Cardiac muscle cell (in vitro differentiated cells and primary cell): ENCODE data around the gene GLB1L2. TPM values are rescaled to one million over a fixed set of nuclear protein-coding genes. Genes with fewer than 3 reads are reported as not detected.

ENCODE experiments used
- DNase-seq, 2 donors: peaks; one replicate each; pipeline versions ENCODE4 v3.0.0 to v3.0.0-alpha.2; 2010 to 2017; ENCODE audit warnings: low read depth in 1 of 2, low spot score in 1 of 2
- H3K27ac ChIP-seq: fragments of 200-600 bp; sonication (generic); 2 replicates; pipeline ENCODE4 v1.5.1; 2016
- H3K27me3 ChIP-seq: fragments of 200-600 bp; sonication (generic); 2 replicates; pipeline ENCODE4 v1.6.0; 2016; ENCODE audit warnings: control low read depth
- H3K36me3 ChIP-seq: fragments of 200-600 bp; sonication (generic); 2 replicates; pipeline ENCODE4 v1.5.1; 2016; ENCODE audit warnings: control low read depth
- H3K4me1 ChIP-seq: fragments of 200-600 bp; sonication (generic); 2 replicates; pipeline ENCODE4 v1.8.1; 2017; ENCODE audit warnings: low read depth, mild to moderate bottlenecking, mixed run types
- H3K4me3 ChIP-seq: fragments of 200-600 bp; sonication (generic); 2 replicates; pipeline ENCODE4 v1.5.1; 2016; ENCODE audit warnings: mild to moderate bottlenecking
- H3K9me3 ChIP-seq: fragments of 200-600 bp; sonication (generic); 2 replicates; pipeline ENCODE4 v1.5.1; 2017; ENCODE audit warnings: low read depth, mild to moderate bottlenecking, control low read depth
- polyA plus RNA-seq: library from polyadenylated mRNA; unstranded; fragments of >200 nt; fragmentation: Nextera tagmentation; extraction: Ambion mirVana; gene quantifications from 2 replicates; pipeline ENCODE4 v1.2.1, GENCODE V29; 2016
- total RNA-seq: library from RNA; depleted of rRNA; stranded (reverse); fragments of >200 nt; gene quantifications from 2 replicates; pipeline ENCODE4 v1.2.3, GENCODE V29; 2016
- TF ChIP-seq, protein P1 (sequence below): IDR thresholded peaks from 2 replicates; pipeline ENCODE4 v1.5.1; 2012; ENCODE audit warnings: low read depth, mild to moderate bottlenecking, low read length

Gene GLB1L2
- total and polyA plus RNA-seq, 2 experiments from 2014 or later: 2.6 to 3.8 TPM

DNA sequence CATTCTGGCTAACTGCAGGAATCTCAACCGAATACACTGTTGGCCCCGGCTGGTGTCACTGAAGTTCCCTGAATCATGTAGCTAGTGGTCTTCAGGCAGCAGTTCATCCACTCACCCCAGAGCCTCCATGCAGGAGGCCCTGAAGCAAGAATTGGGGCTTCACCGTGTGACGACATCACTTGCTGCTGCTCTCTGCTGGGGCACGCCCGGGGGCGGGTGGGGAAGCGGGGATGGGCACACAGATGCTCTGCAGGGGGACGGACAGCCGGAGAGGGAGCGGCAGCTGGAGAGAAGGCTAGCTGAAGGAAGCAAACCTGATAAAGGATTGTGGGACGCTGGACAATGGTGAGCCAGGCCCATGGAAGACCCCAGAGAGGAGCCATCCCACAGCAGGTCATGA, 63.2 kb downstream of the GLB1L2 start:
- no peaks in the 10 kb centered on the region for H3K4me1 ChIP-seq
- H3K9me3 ChIP-seq: no peaks in the 10 kb centered on the region
- TF ChIP-seq, protein P1, sequence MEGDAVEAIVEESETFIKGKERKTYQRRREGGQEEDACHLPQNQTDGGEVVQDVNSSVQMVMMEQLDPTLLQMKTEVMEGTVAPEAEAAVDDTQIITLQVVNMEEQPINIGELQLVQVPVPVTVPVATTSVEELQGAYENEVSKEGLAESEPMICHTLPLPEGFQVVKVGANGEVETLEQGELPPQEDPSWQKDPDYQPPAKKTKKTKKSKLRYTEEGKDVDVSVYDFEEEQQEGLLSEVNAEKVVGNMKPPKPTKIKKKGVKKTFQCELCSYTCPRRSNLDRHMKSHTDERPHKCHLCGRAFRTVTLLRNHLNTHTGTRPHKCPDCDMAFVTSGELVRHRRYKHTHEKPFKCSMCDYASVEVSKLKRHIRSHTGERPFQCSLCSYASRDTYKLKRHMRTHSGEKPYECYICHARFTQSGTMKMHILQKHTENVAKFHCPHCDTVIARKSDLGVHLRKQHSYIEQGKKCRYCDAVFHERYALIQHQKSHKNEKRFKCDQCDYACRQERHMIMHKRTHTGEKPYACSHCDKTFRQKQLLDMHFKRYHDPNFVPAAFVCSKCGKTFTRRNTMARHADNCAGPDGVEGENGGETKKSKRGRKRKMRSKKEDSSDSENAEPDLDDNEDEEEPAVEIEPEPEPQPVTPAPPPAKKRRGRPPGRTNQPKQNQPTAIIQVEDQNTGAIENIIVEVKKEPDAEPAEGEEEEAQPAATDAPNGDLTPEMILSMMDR: no peak
- no peaks in the 10 kb centered on the region for H3K27me3 ChIP-seq
- H3K36me3 ChIP-seq: no peaks in the 10 kb centered on the region
- no peak overlapping the region for H3K27ac ChIP-seq
- no peak for DNase-seq
- no peak overlapping the region for H3K4me3 ChIP-seq

DNA sequence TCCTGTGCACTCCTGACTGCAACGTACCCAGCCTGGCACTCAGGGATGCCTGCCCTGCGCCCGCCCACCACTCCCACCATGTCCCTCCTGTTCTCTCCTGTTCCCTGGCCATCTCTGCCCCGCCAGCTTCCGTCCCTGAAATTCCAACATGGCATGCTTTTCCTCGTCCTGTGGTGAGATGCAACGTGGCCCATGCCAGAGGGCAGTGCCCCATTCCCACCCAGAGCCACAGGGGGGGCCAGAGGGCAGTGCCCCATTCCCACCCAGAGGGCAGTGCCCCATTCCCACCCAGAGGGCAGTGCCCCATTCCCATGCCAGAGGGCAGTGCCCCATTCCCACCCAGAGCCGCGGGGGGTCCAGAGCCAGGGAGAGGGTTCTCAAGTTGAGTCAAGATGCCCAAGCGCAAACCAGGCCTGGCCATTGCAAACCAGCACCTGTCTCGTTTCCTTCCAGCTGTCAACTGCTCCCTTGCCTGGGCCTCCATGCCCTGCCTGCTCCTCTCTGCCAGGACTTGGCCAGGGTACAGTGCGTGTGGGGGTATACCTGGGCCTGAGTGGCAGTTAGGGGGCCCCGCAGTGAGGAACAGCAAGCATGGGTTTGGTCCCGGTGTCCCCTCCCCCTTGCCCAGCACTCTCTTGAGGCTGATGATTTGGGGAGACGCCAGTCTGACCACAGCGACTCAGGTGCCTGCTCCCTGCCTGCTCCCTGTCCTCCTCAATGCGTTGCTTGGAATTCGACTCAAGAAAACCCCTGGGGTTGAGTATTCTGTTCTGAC, 65.7 kb downstream of the GLB1L2 start:
- no peak overlapping the region for H3K4me3 ChIP-seq
- no peaks in the 10 kb centered on the region for H3K4me1 ChIP-seq
- no peak for DNase-seq
- H3K9me3 ChIP-seq: no peaks in the 10 kb centered on the region
- no peaks in the 10 kb centered on the region for H3K36me3 ChIP-seq
- H3K27me3 ChIP-seq: no peaks in the 10 kb centered on the region
- no peak overlapping the region for H3K27ac ChIP-seq
- TF ChIP-seq, protein P1: no peak

DNA sequence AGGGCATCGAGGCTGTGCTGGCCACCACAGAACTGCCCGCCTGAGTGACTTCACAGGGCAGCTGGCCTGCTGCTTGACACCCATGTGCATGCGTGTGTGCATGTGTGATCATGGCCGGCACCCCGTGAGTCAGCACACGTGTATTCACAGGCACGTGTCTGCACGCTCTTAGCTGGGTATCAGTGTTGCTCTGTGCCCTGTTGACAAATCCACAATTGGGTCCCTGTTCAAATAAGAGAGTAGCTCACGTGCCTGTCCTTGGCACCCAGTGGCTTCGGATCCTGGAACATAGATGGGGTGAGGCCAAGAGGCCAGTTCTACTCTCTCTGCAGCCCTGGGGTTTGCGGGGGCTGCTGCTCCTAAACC, 66.3 kb downstream of the GLB1L2 start:
- TF ChIP-seq, protein P1: no peak
- no peak overlapping the region for H3K4me3 ChIP-seq
- no peak for DNase-seq
- no peak overlapping the region for H3K27ac ChIP-seq
- no peaks in the 10 kb centered on the region for H3K27me3 ChIP-seq
- H3K4me1 ChIP-seq: no peaks in the 10 kb centered on the region
- H3K9me3 ChIP-seq: no peaks in the 10 kb centered on the region
- no peaks in the 10 kb centered on the region for H3K36me3 ChIP-seq

DNA sequence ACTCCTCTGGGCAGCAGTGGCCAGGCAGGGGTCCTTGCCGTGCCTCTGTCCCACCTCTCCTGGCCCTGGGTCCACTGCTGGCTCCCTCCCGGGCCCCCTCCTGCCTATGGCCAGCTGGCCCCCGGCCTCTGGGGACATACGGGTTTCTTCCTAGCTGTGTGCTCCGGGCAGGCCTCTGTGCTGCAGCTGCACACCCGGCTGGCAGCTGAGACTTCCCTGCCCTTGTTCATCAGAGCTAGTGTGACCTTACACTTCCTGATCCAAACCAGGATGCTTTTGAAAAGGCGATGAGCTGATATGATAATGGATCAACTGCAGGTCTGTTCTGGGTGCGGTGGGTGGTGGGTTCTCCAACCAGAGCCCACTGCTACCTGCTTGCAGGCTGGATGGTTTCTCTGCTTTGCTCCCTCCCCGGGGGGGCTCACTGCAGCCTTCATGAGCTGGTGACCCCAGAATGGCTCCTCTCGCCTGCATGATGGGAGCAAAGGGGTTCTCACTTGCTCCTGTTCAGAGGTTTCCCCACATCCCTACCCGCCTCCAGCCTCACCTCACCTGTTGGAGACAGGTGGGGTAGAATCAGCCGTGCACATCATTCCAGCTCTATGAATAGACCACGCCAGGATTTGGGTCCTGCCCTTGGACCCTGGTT, 67.0 kb downstream of the GLB1L2 start:
- no peaks in the 10 kb centered on the region for H3K36me3 ChIP-seq
- no peaks in the 10 kb centered on the region for H3K4me1 ChIP-seq
- no peak overlapping the region for H3K4me3 ChIP-seq
- TF ChIP-seq, protein P1: no peak
- H3K9me3 ChIP-seq: no peaks in the 10 kb centered on the region
- no peak overlapping the region for H3K27ac ChIP-seq
- no peaks in the 10 kb centered on the region for H3K27me3 ChIP-seq
- no peak for DNase-seq

DNA sequence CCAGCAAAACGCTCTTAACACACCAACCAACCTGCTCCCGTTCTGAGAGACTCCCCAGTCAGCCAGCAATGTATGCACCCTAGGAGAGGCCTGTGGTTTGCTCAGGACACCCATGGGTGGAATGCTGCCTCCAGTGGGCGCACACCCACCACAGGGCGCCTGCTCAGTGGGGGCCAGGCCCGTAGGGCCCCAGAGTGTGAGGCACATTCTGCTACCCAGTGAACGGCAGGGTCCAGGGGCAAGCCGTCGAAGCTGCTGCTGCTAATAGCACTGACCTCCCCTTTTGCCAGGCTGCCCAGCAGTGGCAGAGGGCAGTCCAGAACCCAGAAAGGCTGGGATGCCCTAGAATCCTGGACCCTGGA, 67.5 kb downstream of the GLB1L2 start:
- Histone ChIP-seq H3K9me3 (no peaks in the 10 kb centered on the region), H3K36me3 (no peaks in the 10 kb centered on the region), H3K27me3 (no peaks in the 10 kb centered on the region), H3K27ac (no peak overlapping the region), H3K4me3 (no peak overlapping the region), H3K4me1 (no peaks in the 10 kb centered on the region)
- DNase-seq: no peak
- TF ChIP-seq, protein P1: no peak
